WI38 (cell line): ENCODE results near the gene DCST1.

Experiments
- H3K4me3 ChIP-seq: 2 replicates; pipeline ENCODE4 v1.5.1; 2011; ENCODE audit warnings: low read depth, mild to moderate bottlenecking, control low read depth, low read length
- TF ChIP-seq, protein P1 (sequence below): IDR thresholded peaks from 2 replicates; pipeline ENCODE4 v1.5.1; 2012; ENCODE audit warnings: low read depth, mild to moderate bottlenecking, control low read depth, low read length

Gene DCST1

GRCh38 chr1:155048449-155049334 is 15.1 kb downstream of the DCST1 start:
- TF ChIP-seq, protein P1, sequence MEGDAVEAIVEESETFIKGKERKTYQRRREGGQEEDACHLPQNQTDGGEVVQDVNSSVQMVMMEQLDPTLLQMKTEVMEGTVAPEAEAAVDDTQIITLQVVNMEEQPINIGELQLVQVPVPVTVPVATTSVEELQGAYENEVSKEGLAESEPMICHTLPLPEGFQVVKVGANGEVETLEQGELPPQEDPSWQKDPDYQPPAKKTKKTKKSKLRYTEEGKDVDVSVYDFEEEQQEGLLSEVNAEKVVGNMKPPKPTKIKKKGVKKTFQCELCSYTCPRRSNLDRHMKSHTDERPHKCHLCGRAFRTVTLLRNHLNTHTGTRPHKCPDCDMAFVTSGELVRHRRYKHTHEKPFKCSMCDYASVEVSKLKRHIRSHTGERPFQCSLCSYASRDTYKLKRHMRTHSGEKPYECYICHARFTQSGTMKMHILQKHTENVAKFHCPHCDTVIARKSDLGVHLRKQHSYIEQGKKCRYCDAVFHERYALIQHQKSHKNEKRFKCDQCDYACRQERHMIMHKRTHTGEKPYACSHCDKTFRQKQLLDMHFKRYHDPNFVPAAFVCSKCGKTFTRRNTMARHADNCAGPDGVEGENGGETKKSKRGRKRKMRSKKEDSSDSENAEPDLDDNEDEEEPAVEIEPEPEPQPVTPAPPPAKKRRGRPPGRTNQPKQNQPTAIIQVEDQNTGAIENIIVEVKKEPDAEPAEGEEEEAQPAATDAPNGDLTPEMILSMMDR: no peak
- no peak overlapping the region for H3K4me3 ChIP-seq

DNA sequence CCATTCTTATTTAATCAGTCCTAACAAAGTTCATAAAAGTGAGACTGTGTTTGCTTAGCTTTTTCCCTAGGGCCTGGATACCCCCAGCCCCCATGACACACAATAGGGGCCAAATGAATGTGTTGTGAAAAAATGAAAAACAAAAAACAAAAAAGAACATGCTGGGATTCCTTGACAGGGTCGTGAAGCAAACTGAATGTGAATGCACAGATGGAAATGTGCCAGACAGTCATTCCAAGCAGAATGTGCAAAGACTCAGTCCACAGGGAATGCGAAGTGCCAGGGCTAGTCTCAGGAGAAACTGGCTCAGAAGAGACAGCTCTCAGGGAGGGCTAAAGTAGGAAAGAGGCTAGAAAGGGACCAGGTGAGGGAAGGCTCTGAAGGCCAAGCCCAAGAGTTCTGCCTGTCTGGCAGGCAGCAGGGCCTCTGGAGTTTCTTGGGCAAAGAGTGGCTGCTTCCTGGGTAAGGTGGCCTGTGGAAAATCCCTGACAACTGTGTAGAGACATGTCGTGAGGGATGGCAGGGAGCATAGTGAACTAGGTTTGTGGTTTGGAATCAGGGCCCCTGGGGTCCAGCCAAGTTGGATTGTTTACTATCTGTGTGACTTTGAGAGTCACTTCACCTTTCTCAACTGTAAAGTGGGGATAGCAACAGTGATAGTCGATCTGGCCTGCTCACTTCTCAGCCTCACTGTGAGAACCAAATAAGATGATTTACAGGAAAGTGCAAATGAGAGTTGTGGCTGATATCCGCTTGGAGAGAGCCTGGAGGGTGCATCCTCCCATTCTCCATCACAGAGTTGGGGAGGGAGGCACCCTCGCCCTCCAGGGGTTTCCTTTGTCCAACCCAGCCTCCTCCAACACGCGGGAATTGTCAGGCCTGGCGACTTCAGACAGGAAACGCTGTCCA is 16.3 kb downstream of the DCST1 start:
- peak overlapping the region; percentile 77 for H3K4me3 ChIP-seq
- TF ChIP-seq, protein P1: no peak

GRCh38 chr1:155050560-155051341 is 17.1 kb downstream of the DCST1 start, which contains the start of gene ADAM15:
ADAM15 (plus strand) TSS chr1:155051316; CDS start chr1:155051387, 71 bp downstream.
- TF ChIP-seq, protein P1: peak; percentile 90
- peak within 1 kb of the TSS; percentile 77 for H3K4me3 ChIP-seq

GRCh38 chr1:155051342-155051776 is 17.7 kb downstream of the DCST1 start:
- peak overlapping the region; percentile 77 for H3K4me3 ChIP-seq
- TF ChIP-seq, protein P1: no peak

- peak overlapping the region; percentile 77 for H3K4me3 ChIP-seq
- TF ChIP-seq, protein P1: no peak
Observed at GRCh38 chr1:155051777-155052398, 18.3 kb downstream of the DCST1 start.
